DMS79 (cell line): ENCODE measurements around the gene MGLL.

ENCODE experiments used
- DNase-seq: peaks from one replicate; lab custom pipeline; 2025; lab: John Stamatoyannopoulos, UW

Gene MGLL

GRCh38 chr3:127822041-127822681 lies at the start of gene MGLL:
Gene MGLL, minus strand, starts transcription at chr3:127822515. Its CDS starts 197 bp downstream, at chr3:127822318.
- DNase-seq = no peak

- no peak for DNase-seq
Observed at GRCh38 chr3:127870156-127870555, 47.8 kb upstream of the MGLL start.

DNA sequence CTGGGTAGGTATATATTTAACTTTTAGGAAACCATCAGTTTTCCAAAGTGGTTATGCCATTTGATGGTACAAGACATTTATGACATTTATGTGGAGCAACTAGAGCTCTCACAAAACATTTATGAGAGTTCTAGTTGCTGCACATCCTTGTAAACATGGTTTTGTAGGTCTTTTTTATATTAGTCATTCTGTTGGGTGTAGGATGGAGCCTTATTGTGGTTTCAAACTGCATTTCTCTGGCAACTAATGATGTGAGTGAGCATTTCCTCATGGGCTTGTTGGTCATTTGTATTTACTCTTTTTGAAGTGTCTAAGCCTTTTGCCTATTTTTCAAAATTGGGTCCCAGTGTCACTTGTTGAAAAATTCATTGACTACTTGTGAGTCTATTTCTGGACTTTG lies 45.7 kb upstream of the MGLL start:
- DNase-seq = no peak

GRCh38 chr3:127867412-127867811 lies 45.1 kb upstream of the MGLL start:
- no peak for DNase-seq

DNA sequence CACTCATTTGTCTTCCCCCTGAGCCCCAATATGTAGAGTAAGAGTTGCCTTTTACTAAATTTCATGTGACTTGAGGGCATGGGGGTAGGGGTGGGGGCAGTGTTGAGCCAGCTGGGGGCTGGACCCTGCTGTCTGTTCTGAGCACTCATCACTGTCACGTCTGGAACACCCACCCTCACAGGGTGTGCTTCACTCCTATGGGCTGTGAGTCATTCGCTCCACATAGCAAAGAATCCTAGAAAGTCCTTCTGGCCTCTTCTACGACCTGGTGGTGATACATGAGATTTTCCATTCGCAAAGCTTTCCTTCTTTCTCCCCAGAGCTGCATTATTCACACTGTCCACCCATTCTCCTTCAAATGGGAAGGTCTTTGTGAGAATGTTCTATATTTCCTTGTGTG lies 43.6 kb upstream of the MGLL start:
- DNase-seq = no peak

- DNase-seq = no peak
Observed at GRCh38 chr3:127860211-127860696, 37.9 kb upstream of the MGLL start.

DNA sequence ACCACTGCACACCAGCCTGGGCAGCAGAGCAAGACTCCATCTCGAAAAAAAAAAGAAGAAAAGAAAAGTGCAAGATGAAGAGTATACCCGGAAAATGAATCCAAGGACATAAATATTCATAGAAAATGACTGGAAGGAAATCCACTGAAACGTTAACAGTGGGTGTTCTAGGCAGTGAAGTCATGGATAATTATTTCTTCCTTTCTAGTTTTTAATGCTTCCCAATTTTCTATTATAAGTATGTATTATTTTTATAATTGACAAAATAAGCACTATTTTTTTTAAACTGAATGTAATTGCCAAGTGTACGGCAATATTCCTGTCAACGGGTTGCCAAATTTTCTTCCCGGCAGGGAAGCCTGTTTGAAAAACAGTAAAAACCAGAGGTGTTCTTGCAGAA lies 37.4 kb upstream of the MGLL start:
- DNase-seq = no peak

GRCh38 chr3:127858937-127859336 lies 36.6 kb upstream of the MGLL start:
- DNase-seq = no peak

GRCh38 chr3:127858521-127858920 lies 36.2 kb upstream of the MGLL start:
- no peak for DNase-seq

- DNase-seq = no peak
Observed at GRCh38 chr3:127857333-127857732, 35.0 kb upstream of the MGLL start.

GRCh38 chr3:127856801-127857200 lies 34.5 kb upstream of the MGLL start:
- no peak for DNase-seq

DNA sequence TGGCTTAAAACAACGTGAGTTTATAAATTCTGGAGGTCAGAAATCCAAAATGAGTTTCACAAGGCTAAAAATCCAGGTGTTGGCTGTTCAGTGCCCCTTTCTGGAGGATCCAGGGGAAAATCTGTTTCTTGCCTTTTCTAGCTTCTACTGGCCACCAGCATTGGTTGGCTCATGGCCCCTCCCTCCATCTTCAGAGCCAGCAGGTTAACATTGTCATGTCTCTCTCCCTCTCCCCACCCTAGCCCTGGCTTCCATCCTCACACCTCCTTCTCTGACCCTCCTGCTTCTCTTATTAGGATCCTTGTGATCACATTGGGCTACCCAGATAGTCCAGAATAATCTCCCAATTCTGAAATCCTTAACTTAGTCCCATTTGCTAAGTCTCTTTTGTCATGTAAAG lies 32.9 kb upstream of the MGLL start:
- no peak for DNase-seq

DNA sequence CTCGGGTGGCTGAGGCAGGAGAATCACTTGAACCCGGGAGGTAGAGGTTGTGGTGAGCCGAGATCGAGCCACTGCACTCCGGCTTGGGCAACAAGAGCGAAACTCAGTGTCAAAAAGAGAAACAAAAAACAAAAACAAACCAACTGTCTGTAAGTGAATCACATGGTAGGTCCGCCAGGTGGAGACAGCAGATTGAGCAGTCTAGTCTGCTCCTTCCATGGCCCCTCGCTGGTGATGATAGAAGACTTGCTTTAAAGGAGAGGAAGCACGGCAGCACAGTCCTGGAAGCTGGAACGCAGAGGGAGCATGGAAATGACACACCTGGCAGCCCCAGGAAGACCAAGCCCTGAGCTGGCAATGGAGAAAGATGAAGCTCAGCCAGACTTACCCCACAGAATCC lies 31.4 kb upstream of the MGLL start:
- no peak for DNase-seq

GRCh38 chr3:127851899-127852298 lies 29.6 kb upstream of the MGLL start:
- no peak for DNase-seq

- peak; percentile 17 for DNase-seq
Observed at GRCh38 chr3:127849368-127849767, 27.1 kb upstream of the MGLL start.

DNA sequence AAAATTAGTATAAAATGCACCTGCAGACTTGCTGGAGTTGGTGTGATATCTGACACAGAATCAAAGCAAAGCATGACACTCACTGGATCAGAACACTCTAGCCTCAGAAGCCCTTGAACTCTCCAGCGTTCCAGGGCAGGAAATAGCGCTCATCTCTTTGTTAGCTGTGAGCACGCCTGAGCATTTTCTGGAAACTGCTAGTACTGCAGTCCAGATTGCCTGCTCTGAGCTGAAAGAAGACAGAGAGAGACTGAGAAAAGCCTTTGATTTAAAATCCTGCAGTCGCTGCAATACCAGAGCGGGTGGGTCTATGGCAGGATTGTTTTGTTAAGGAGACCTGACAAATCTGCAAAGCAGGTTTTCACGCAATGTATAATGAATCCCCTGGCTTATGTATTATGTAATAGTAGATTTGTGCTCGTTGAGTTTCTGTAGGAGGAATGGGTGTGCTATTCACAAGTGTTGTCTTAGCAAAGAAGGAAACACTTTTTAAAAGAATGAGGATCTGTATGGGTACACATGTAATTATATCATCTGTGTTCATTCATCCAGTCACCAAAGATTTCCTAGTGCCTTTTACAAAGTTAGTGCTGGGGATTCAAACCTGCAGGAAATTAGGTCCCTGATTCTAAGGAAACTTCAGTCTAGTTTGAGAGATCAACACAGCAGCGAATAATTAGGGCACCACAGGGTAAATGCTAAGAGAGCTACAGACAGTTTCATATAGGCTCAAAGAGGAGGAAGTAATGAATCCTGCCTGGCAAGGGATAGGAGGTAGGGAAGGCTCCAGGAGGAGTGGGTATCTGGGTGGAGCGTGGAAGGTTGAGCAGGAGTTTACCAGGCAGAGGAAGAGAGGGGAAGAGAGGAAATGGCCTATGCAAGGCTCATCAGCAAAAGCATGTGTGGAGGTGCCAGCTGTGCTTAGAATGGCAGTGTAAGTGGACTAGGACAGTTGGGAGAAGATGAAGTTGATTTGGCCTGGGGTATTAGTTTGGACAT lies 26.1 kb upstream of the MGLL start:
- no peak for DNase-seq

DNA sequence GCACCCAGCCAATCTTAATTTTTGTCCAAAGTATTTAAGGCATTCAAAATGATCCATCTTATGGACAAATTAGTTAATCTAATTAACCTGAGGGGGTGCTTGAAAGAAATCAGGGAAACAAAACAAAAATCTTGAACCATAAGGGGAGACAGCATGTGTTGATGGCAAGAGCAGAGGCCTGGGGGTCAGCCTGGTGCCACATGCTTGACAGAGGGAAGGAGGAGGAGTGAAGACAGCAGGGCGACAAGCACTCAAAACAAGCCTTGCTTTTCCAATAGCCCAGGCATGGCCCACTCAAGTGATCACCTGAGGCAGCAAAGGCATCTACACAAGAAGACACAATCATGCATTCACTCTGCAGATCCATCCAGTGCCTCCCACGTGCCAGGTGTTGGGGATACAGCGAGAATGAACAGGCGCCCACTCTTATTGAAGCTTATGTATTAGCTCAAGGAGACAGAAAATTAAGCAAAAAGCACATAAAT lies 25.0 kb upstream of the MGLL start:
- no peak for DNase-seq

- DNase-seq = no peak
Observed at GRCh38 chr3:127846576-127846975, 24.3 kb upstream of the MGLL start.

DNA sequence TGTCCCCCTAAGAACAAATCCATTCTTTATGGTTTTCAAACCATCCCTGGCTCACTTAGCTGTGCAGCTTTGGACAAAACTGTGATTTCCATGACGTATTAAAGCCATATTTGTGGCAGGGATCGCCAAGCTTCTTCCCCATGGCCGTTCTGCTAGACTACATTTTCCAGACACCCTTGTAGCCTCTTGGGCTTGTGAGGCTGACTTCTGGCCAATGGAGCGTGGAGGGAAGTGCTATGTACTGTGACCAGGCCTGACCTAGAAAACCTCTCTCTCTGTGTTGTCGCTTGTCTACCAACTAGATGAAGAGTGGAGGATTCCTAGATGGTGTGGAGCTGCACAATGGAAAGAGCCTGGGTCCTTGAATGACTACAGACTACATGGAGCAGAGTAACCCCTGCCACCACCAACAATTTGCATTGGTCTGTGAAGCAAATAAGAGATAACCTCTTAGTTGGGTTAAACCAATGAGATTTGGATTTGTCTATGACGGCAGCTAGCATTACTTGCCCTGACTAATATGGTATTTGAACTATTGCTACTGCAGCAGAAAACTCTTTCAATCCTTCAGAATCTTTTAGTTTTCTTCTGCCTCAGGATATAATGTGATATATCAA lies 22.1 kb upstream of the MGLL start:
- peak; percentile 76 for DNase-seq

DNA sequence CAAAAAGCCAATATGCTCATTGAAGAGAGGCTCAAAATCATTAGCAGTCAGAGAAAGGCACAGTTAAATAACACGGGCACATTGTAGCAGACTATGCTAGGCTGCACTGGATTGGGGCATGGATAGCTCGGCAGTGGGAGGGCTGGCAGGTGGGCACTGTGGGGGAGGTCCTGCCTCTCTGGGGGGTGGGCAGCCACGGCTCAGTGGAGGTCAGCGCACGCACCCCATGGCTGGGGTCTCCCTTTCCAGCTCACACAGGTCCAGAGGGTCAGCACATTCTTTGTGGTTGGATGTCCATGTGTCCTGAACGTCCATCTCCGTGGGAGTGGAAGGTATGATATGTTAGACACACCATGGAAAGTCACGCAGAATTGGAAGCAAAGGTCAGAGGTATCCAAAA lies 18.4 kb upstream of the MGLL start:
- no peak for DNase-seq

DNA sequence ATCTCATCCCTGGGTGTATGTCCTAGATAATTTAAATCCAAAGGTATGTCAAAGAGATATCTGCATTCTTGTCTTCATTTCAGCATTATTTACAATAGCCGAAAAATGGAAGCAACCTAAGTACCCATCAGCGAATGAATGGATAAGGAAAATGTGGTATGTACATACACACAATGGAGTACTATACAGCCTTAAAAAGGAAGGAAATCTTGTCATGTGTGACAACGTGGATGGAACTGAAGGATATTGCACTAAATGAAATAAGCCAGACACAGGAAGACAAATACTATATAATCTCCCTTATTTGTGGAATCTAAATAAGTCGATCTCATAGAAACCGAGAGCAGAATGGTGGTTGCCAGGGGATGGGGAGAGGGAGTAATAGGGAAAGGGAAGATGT lies 16.8 kb upstream of the MGLL start:
- no peak for DNase-seq
